H1 (cell line): Measurements from ENCODE around the gene SOX4. TPM values are rescaled to one million over a fixed set of nuclear protein-coding genes. Genes with fewer than 3 reads are reported as not detected.

Source experiments
- ATF3 ChIP-seq: IDR thresholded peaks from 2 replicates; pipeline ENCODE4 v1.6.1; 2011; ENCODE audit warnings: low read depth, mild to moderate bottlenecking, low read length; ENCODE audit not compliant: insufficient read depth
- BACH1 ChIP-seq: IDR thresholded peaks from 2 replicates; pipeline ENCODE4 v1.6.1; 2012; ENCODE audit warnings: low read length, improper control_type of control experiment
- CBX5 ChIP-seq: fragments of 300-800, 300-1000 bp; sonication (generic); IDR thresholded peaks from 2 replicates; pipeline ENCODE4 v1.7.1; 2016; ENCODE audit warnings: antibody characterized with exemption, low read length, low read depth
- EGR1 ChIP-seq: IDR thresholded peaks from 2 replicates; pipeline ENCODE4 v1.6.1; 2011; ENCODE audit warnings: low read depth, low read length, borderline replicate concordance
- GABPA ChIP-seq: IDR thresholded peaks from 2 replicates; pipeline ENCODE4 v1.6.1; 2011; ENCODE audit warnings: mild to moderate bottlenecking, low read length, moderate library complexity, borderline replicate concordance; ENCODE audit not compliant: insufficient read depth
- HDAC6 ChIP-seq: IDR thresholded peaks from one replicate; pipeline ENCODE4 v1.7.1; 2012; ENCODE audit warnings: low read depth, mild to moderate bottlenecking, inconsistent platforms, low read length, moderate library complexity
- JUND ChIP-seq: IDR thresholded peaks from 2 replicates; pipeline ENCODE4 v1.6.1; 2011; ENCODE audit warnings: mild to moderate bottlenecking, improper control_type of control experiment, low read length
- KDM1A ChIP-seq: fragments of 200-600, 300-600 bp; sonication (generic); IDR thresholded peaks from 2 replicates; pipeline ENCODE4 v1.7.1; 2016; ENCODE audit warnings: mild to moderate bottlenecking, low read length, borderline replicate concordance
- NRF1 ChIP-seq: IDR thresholded peaks from 2 replicates; pipeline ENCODE4 v1.6.1; 2011; ENCODE audit warnings: mild to moderate bottlenecking, low read depth, low read length, improper control_type of control experiment
- PHF8 ChIP-seq: fragments of 200-600 bp; sonication (generic); conservative IDR thresholded peaks from 2 replicates; pipeline ENCODE4 v1.7.1; 2012; ENCODE audit warnings: low read depth, mild to moderate bottlenecking, inconsistent platforms, low read length, moderate library complexity
- POLR2A ChIP-seq, 2 experiments: IDR thresholded peaks; 1 replicate in 1 of 2; 2 replicates in 1 of 2; pipeline ENCODE4 v1.6.1; 2011; ENCODE audit warnings: low read depth in 2 of 2, low read length in 2 of 2, mild to moderate bottlenecking in 2 of 2; ENCODE audit errors: control extremely low read depth in 1 of 2
- POLR2AphosphoS5 ChIP-seq: IDR thresholded peaks from 2 replicates; pipeline ENCODE4 v1.6.1; 2011; ENCODE audit warnings: low read depth, low read length
- POU5F1 ChIP-seq: IDR thresholded peaks from 2 replicates; pipeline ENCODE4 v1.6.1; 2011; ENCODE audit warnings: low read depth, mild to moderate bottlenecking, low read length, moderate library complexity
- RFX5 ChIP-seq: IDR thresholded peaks from 2 replicates; pipeline ENCODE4 v1.6.1; 2011; ENCODE audit warnings: low read depth, low read length, improper control_type of control experiment, borderline replicate concordance
- RXRA ChIP-seq: IDR thresholded peaks from 2 replicates; pipeline ENCODE4 v1.6.1; 2011; ENCODE audit warnings: low read depth, mild to moderate bottlenecking, low read length, moderate library complexity; ENCODE audit not compliant: insufficient read depth
- SIX5 ChIP-seq: IDR thresholded peaks from 2 replicates; pipeline ENCODE4 v1.6.1; 2011; ENCODE audit warnings: mild to moderate bottlenecking, low read depth, low read length
- TCF12 ChIP-seq: IDR thresholded peaks from 2 replicates; pipeline ENCODE4 v1.6.1; 2011; ENCODE audit warnings: low read depth, mild to moderate bottlenecking, low read length
- TEAD4 ChIP-seq: IDR thresholded peaks from 2 replicates; pipeline ENCODE4 v1.6.1; 2012; ENCODE audit warnings: low read depth, low read length, inconsistent platforms, mixed read lengths
- polyA plus RNA-seq, 7 experiments: library from polyadenylated mRNA; depleted of rRNA in 3 of 7; stranded (reverse) in 5 of 7; unstranded in 2 of 7; fragments of >200 nt in 5 of 7; fragments of 200-250 nt in 2 of 7; gene quantifications; 1 replicate in 5 of 7; 2 replicates in 1 of 7; 4 replicates in 1 of 7; pipeline versions ENCODE4 v1.2.1 to v1.2.3, GENCODE V29; 2011 to 2013; ENCODE audit warnings: missing spikeins in 2 of 7, mixed read lengths in 2 of 7
- total RNA-seq: library from RNA; stranded (reverse); fragmentation: NEBNext Ultra II Directional; extraction: Animal tissue kit (Norgen Biotek cat#: 25700); gene quantifications from 2 replicates; pipeline ENCODE4 v1.2.1, GENCODE V29; 2021
- TF ChIP-seq, protein P1 (sequence below): IDR thresholded peaks from 2 replicates; pipeline ENCODE4 v1.6.1; 2012; ENCODE audit warnings: low read length, inconsistent platforms
- TF ChIP-seq, protein P2 (sequence below): IDR thresholded peaks from 2 replicates; pipeline ENCODE4 v1.6.1; 2011; ENCODE audit warnings: low read length, improper control_type of control experiment

The SOX4 gene
- total and polyA plus RNA-seq, 2 of the 8 experiments (the other 6 are each of a cell fraction or from before 2014, with no cell fraction given): 14.1 to 169 TPM

GRCh38 chr6:21588481-21589351 is 4.8 kb upstream of the SOX4 start (continued):
- TF ChIP-seq NRF1: no peak
- TF ChIP-seq POU5F1: no peak
- no peak for TF ChIP-seq CBX5
- no peak for TF ChIP-seq GABPA
- TF ChIP-seq, protein P1, sequence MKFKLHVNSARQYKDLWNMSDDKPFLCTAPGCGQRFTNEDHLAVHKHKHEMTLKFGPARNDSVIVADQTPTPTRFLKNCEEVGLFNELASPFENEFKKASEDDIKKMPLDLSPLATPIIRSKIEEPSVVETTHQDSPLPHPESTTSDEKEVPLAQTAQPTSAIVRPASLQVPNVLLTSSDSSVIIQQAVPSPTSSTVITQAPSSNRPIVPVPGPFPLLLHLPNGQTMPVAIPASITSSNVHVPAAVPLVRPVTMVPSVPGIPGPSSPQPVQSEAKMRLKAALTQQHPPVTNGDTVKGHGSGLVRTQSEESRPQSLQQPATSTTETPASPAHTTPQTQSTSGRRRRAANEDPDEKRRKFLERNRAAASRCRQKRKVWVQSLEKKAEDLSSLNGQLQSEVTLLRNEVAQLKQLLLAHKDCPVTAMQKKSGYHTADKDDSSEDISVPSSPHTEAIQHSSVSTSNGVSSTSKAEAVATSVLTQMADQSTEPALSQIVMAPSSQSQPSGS: no peak
- no peak for TF ChIP-seq HDAC6
- TF ChIP-seq POLR2A (IDR thresholded peaks at IDR 0.05; ENCODE audit: control extremely low read depth in 1 of 2, low read depth in 2 of 2, low read length in 2 of 2): 0 out of 3 replicates have a peak, but pooled peaks of 1 of the 2 experiments have one; percentile 26
- TF ChIP-seq PHF8: no peak
- no peak for TF ChIP-seq JUND
- TF ChIP-seq, protein P2, sequence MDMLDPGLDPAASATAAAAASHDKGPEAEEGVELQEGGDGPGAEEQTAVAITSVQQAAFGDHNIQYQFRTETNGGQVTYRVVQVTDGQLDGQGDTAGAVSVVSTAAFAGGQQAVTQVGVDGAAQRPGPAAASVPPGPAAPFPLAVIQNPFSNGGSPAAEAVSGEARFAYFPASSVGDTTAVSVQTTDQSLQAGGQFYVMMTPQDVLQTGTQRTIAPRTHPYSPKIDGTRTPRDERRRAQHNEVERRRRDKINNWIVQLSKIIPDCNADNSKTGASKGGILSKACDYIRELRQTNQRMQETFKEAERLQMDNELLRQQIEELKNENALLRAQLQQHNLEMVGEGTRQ: no peak
- no peak for TF ChIP-seq TEAD4
- no peak for TF ChIP-seq POLR2AphosphoS5
- TF ChIP-seq RXRA: no peak
- TF ChIP-seq RFX5: no peak
- no peak for TF ChIP-seq TCF12
- TF ChIP-seq KDM1A: no peak
- TF ChIP-seq SIX5: no peak
- TF ChIP-seq BACH1: no peak
- TF ChIP-seq ATF3: no peak
- TF ChIP-seq EGR1: no peak
